MCF 10A (cell line): ENCODE data around the gene ZFP36L2. TPM values are rescaled to one million over a fixed set of nuclear protein-coding genes. Genes with fewer than 3 reads are reported as not detected.

Experiments used
- BruUV-seq: library from RNA; stranded (reverse); fragments of 400-500 nt; replicated peaks from 2 replicates; lab custom pipeline; 2021; lab: Mats Ljungman, UMichigan
- CTCF ChIA-PET: fragments of 300-600 bp; sonication (Branson Sonifier 250); formaldehyde crosslinking; extraction: SDS; loops from one replicate; lab custom pipeline; 2021; ENCODE audit warnings: antibody characterized with exemption, inconsistent platforms; lab: Yijun Ruan, JAX
- POLR2A ChIA-PET: fragments of 300-600, 350-650 bp; sonication (Branson Sonifier 250); formaldehyde crosslinking; extraction: SDS; loops from one replicate; lab custom pipeline; 2020; ENCODE audit warnings: antibody characterized with exemption, inconsistent platforms; lab: Yijun Ruan, JAX
- DNase-seq: peaks from one replicate; pipeline ENCODE4 v3.0.0-alpha.2; 2018; ENCODE audit not compliant: unreplicated experiment
- H3K27ac Mint-ChIP-seq: one replicate; pipeline ENCODE4 v1.8.0; 2022; ENCODE audit warnings: mild to moderate bottlenecking, low read depth, mixed read lengths; ENCODE audit not compliant: unreplicated experiment
- H3K27me3 Mint-ChIP-seq: one replicate; pipeline ENCODE4 v1.8.0; 2022; ENCODE audit warnings: mixed read lengths; ENCODE audit not compliant: insufficient read depth, unreplicated experiment
- H3K36me3 Mint-ChIP-seq: one replicate; pipeline ENCODE4 v1.8.0; 2022; ENCODE audit warnings: mild to moderate bottlenecking, moderate library complexity, mixed read lengths; ENCODE audit not compliant: insufficient read depth, unreplicated experiment
- H3K4me1 Mint-ChIP-seq: one replicate; pipeline ENCODE4 v1.8.0; 2022; ENCODE audit warnings: mixed read lengths; ENCODE audit not compliant: insufficient read depth, unreplicated experiment
- H3K4me3 Mint-ChIP-seq: one replicate; pipeline ENCODE4 v1.8.0; 2022; ENCODE audit warnings: mild to moderate bottlenecking, moderate library complexity, mixed read lengths; ENCODE audit not compliant: unreplicated experiment
- H3K9me3 Mint-ChIP-seq: one replicate; pipeline ENCODE4 v1.8.0; 2022; ENCODE audit warnings: mixed read lengths; ENCODE audit not compliant: unreplicated experiment
- CTCF ChIP-seq: fragments of 200-600 bp; IDR thresholded peaks from one replicate; pipeline ENCODE4 v1.8.0; 2022; ENCODE audit warnings: antibody characterized with exemption, mild to moderate bottlenecking; ENCODE audit not compliant: unreplicated experiment
- intact Hi-C: fragments of 100-400 bp; cut with micrococcal nuclease; formaldehyde crosslinking; loops from 2 replicates; pipeline ENCODE4 v1.14.1; 2022
- total RNA-seq: library from RNA; stranded (reverse); gene quantifications from 2 replicates; pipeline ENCODE4 v1.2.3, GENCODE V29; 2022

Gene ZFP36L2
- total RNA-seq, 1 experiment from 2014 or later, result 162 TPM

GRCh38 chr2:43224571-43225092 lies 1.8 kb downstream of the ZFP36L2 start:
- Mint-ChIP-seq H3K27ac (peak overlapping the region; percentile 83), H3K4me3 (peak overlapping the region; percentile 93), H3K4me1 (peaks cover 19% of the 10 kb centered on the region), H3K36me3 (peaks cover 92% of the 10 kb centered on the region), H3K9me3 (no peaks in the 10 kb centered on the region), H3K27me3 (no peaks in the 10 kb centered on the region)
- no peak for DNase-seq
- BruUV-seq, result no TSS peak
- CTCF ChIA-PET, result interaction anchor here (0.6 to 6.1 kb wide), 17 partner anchors 44 to 318 kb away, joined by 3 to 59 read pairs (median 4); no protein-coding TSS in a partner anchor
- POLR2A ChIA-PET, result interaction anchor here (0.6 to 13.3 kb wide), 24 partner anchors 46 to 377 kb away, joined by 3 to 329 read pairs (median 6); no protein-coding TSS in a partner anchor
- intact Hi-C loops, result loop anchor here (5.0 kb wide), 1 partner anchor 137 kb away; no protein-coding TSS in a partner anchor
- no peak for TF ChIP-seq CTCF

GRCh38 chr2:43224131-43224570 lies 2.3 kb downstream of the ZFP36L2 start:
- TF ChIP-seq CTCF, result peak; percentile 43
- peak overlapping the region; percentile 93 for H3K4me3 Mint-ChIP-seq
- H3K36me3 Mint-ChIP-seq, result peaks cover 92% of the 10 kb centered on the region
- H3K4me1 Mint-ChIP-seq, result peaks cover 19% of the 10 kb centered on the region
- no TSS peak for BruUV-seq
- DNase-seq, result peak; percentile 72
- POLR2A ChIA-PET, result interaction anchor here (0.6 to 13.3 kb wide), 31 partner anchors 45 to 377 kb away, joined by 3 to 329 read pairs (median 5); no protein-coding TSS in a partner anchor
- intact Hi-C loops, result loop anchor here (5.0 kb wide), 1 partner anchor 137 kb away; no protein-coding TSS in a partner anchor
- H3K9me3 Mint-ChIP-seq, result no peaks in the 10 kb centered on the region
- no peaks in the 10 kb centered on the region for H3K27me3 Mint-ChIP-seq
- CTCF ChIA-PET, result interaction anchor here (0.5 to 6.1 kb wide), 15 partner anchors 44 to 392 kb away, joined by 3 to 59 read pairs (median 4); no protein-coding TSS in a partner anchor
- H3K27ac Mint-ChIP-seq, result peak overlapping the region; percentile 83

GRCh38 chr2:43223521-43224001 lies 2.8 kb downstream of the ZFP36L2 start:
- ChIA-PET CTCF (interaction anchor here (0.5 to 6.1 kb wide), 13 partner anchors 43 to 1286 kb away, joined by 3 to 59 read pairs (median 4); no protein-coding TSS in a partner anchor), POLR2A (interaction anchor here (0.6 to 13.3 kb wide), 27 partner anchors 45 to 364 kb away, joined by 3 to 329 read pairs (median 5); no protein-coding TSS in a partner anchor)
- Mint-ChIP-seq H3K27me3 (no peaks in the 10 kb centered on the region), H3K9me3 (no peaks in the 10 kb centered on the region), H3K36me3 (peaks cover 93% of the 10 kb centered on the region), H3K4me1 (peaks cover 21% of the 10 kb centered on the region), H3K27ac (peak overlapping the region; percentile 83), H3K4me3 (peak overlapping the region; percentile 93)
- TF ChIP-seq CTCF, result no peak
- intact Hi-C loops, result loop anchor here (2.0 to 5.0 kb wide), 3 partner anchors 43 to 199 kb away; no protein-coding TSS in a partner anchor
- DNase-seq, result peak; percentile 36
- no TSS peak for BruUV-seq
